Stimulated activated CD8-positive, alpha-beta memory T cell treated with anti-CD3 and anti-CD28 coated beads, Interleukin-4, amount 100 ng/mL, for 4 hours (primary cell): ENCODE data around the gene MAP2K3.
A peak's percentile ranks its signal among the peaks of the same experiment; 100 is the strongest.

Experiments used
- DNase-seq, 2 donors: peaks; one replicate each; pipeline ENCODE4 v3.0.0-alpha.2; 2020; ENCODE audit warnings: low read depth in 2 of 2, low spot score in 1 of 2

MAP2K3 gene

DNA sequence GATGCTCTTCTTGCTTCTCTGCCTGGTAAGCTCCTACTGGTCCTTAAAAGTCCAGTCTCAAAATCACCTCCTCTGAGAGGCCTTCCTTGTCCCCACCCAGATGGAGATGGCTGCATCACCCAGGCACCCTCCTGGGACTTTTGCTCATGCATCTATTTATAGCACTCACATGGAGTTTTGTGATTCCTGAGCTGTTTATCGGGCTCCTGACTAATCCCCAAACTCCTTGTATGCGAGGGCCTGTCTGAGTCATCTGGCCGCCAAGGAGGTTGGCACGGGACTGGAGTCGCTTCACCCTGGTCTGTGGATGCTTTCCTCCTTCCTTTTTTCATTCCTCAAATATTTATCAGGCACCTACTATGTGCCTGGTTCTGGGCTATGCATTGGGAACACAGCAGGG, 2.3 kb upstream of the MAP2K3 start:
- DNase-seq = no peak

DNA sequence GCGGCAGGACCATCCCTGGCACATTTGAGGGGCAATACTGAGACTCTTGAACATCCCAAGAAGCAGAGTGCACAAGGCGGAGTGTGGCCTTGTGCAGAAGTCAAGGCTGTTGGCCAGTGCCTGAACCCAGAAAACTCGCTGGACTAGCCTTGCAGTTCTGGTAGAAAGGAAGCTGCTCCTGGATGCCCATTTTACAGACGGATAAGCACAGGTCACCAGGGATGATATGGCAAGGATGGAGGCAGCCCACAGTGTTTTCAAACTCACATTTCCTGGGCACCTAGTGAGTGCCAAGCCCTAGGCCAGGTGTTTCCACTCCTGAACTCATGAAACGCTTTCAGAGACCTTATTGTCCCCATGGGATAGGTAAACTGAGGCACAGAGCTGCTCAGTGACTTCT, 1.7 kb upstream of the MAP2K3 start:
- DNase-seq = no peak

DNA sequence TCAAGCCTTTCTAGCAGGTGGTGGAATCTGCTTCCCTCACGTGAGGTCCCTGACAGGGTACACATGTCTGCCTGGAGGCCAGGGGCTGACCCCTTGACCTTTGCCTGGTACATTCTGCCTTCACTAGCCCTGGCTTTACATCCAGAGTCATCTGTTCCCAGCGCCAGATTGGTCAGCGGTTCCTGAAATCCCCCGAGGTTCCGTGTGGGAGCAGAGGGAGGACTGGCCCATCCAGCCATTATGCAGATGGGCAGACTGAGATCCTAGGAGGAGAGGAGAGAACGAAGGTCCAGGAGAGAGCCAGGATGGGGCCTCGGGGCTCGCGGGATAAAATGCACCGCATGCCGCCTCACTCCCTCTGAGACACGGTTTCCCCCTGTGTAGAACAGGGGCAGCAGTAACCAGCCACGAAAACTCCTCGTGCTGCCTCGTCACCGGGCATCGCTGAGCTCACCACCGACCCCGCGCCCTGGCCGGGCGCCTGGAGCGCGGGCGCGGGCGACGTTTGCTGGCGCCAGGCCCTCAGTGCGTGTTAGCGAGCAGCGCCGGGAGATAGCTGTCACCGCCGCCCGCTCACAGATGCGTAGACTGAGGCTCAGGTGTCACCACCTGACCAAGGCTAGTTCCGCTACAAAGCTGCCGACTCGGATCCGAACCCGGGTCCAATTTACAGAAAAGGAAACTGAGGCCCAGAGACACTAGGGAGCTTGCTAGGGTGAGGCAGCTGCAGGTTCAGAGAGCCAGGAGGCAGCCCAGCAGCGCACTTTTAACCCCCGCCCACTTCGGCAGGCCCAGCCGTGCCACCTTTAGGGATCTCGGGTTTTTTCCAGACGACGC, 811 bp upstream of the MAP2K3 start:
- no peak for DNase-seq

DNA sequence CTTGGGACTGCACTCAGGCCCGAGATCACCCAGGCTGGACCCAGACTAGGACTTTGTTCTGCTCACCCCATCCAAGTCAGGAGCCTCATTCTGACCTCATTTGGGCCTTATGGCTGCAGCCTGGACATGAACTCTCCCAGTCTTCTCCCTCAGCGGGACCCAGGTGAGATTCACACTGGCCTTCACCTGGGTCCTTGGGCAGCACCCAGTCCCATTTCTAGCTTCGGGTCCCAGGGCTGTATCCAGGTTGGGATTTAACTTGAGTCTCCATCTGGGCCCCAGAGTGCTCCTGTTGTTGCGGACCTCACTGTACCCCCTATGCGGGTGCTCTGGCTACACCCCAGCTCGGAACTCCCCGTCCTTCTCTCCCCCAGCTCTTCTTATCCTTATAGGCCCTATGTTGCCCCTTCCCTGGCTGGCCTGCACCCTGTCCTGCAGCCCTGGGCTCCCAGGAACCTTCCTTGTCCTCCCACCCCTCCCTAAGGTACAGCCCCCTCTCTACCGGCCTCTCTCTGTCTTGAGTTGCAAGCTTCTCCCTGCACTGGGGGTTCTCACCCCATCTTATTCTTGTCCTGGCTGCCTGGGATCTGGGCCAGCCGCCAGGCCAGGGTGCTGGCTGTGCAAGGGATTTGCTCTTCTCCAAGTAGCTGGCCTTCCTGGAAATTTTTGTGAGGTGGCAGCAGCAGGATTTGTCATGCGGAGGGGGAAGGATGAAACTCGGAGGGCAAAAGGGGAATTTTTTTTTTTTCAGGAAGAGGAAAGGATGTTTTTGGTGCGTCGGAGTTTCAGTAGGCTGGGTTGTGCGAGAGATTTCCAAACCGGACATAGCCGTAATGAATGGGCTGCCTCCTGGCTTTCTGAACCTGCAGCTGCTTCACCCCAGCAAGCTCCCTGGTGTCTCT, 904 bp downstream of the MAP2K3 start:
- DNase-seq = no peak

DNA sequence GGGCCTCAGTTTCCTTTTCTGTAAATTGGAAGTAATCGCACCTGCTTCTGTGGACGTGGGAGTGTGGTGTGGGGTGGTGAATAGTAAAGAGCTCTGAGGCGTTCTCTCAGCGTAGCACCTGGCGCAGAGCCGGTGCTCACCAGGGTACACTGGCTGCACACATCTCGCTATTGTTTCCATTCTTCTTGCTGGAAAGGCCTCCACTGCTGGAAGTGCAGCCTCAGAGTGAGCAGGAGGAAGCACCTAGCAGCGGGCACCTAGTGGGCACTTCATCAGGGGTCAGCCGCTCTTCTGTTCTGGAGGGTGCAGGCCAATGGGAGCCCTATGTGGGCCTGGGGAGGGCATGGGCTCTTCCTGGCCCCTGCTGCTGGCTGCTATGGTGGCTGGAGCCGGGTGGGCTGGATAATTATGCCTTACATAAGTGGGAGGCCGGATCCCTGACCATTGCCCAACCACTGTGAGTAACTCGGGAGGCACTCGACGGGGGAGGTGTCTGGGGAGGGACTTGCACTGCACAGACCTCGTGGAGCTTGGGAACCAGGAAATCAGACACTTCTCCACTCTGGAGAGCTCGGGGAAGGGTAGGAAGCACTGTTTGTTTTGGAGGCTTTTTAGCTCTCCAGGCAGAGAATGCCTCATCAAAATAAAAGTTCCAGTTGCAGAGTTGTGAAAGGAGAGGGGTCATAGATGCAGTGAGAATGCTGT, 1.7 kb downstream of the MAP2K3 start:
- no peak for DNase-seq

DNA sequence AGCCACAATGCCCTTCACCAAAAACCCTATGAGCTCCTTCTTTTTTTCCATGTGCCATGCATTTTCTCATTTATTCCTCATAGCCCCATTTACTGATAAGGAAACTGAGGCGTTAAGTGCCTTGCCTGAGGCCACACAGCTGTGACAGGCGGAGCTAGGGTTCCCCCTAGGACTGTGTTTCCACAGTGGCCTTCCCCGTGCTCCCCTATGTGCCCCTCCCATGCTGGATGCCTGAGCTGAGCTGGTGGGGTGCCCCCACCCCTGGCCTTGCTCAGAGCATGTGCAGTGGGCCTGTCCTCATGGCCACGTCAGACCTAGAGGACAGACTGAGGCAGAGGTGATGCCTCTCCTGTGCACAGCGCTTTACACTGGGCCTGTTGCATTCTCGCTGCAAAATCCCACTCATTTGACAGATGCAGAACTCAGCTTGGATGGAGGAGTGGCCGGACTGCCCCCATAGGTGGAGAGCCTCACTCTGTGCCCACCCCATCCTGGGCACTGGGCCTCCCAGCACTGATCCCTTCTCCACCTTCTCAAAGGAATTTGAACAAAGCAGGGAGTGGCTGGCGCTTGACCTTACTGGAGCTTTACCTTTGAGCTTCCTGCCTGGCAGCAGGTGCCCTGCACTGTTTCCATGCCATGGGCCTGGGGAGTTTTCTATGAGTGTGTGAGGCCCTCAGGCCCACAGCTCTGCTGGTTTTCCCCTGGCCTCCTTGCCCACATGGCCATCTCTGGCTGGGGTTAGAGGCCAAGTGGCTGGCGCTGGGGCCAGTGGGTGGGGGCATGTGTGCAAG, 2.6 kb downstream of the MAP2K3 start:
- no peak for DNase-seq

GRCh38 chr17:21287703-21288449, 3.4 kb downstream of the MAP2K3 start:
- DNase-seq = peak; percentile 94 to 98

GRCh38 chr17:21288571-21289017, 4.1 kb downstream of the MAP2K3 start:
- DNase-seq = no peak

DNA sequence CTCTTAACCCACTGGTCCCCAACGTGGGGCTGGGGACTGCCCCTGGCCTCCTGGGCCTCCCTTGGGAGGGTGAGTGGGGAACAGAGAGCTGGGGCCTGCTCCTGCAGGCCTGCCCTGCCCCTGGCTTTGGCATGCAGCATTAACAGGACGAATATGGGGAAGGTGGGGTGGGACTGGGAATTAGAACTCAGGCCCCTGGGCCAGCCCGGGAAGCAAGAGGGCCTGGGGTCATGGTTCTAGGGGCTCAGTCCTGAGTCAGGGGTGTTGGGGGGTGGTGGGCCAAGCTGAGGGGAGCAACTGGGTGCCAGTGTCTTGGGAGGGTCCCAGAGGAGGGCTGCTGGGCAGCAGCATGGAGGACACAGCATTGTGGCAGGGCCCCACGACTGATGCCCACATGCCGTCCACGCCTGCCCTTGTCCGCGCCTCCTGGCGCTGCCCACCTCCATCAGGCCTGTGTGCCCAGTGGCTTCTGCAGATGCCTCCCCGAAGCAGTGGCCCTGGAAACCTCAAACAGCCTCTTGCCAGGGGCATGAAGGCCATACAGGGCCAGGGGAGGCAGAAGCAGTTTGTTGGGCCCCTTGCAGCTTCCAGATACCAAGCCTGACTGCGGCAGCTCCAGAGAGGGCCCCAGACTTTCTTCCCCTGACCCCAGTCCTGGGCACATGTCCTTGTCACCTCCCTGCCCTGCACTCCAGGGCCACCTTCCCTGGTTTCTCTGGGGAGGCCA, 4.8 kb downstream of the MAP2K3 start:
- no peak for DNase-seq

- DNase-seq = no peak
These were observed 5.5 kb downstream of the MAP2K3 start for GRCh38 chr17:21289902-21290571.

DNA sequence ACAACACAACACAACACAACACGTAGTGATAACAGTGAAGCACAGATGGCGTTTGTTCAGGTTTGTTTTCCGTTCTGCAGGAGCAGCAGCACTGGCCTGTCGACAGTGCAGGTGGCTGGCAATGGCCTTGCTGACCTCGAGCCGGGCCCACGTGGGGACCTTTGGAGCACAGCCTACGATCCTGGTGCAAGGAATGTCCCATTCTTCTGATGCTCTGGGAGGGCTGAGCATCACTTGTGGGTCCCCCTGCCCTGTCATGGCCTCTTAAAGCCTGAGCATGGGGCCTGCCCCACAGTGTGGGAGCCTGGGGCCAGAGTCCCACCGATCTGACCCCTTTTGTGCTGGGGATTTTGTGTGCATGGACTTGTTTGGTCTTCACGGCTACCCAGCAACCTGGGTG, 6.8 kb downstream of the MAP2K3 start:
- no peak for DNase-seq

GRCh38 chr17:21291862-21292261, 7.4 kb downstream of the MAP2K3 start:
- no peak for DNase-seq

GRCh38 chr17:21292867-21293830, 8.6 kb downstream of the MAP2K3 start:
- DNase-seq = no peak

GRCh38 chr17:21293831-21294210, 9.3 kb downstream of the MAP2K3 start:
- no peak for DNase-seq

DNA sequence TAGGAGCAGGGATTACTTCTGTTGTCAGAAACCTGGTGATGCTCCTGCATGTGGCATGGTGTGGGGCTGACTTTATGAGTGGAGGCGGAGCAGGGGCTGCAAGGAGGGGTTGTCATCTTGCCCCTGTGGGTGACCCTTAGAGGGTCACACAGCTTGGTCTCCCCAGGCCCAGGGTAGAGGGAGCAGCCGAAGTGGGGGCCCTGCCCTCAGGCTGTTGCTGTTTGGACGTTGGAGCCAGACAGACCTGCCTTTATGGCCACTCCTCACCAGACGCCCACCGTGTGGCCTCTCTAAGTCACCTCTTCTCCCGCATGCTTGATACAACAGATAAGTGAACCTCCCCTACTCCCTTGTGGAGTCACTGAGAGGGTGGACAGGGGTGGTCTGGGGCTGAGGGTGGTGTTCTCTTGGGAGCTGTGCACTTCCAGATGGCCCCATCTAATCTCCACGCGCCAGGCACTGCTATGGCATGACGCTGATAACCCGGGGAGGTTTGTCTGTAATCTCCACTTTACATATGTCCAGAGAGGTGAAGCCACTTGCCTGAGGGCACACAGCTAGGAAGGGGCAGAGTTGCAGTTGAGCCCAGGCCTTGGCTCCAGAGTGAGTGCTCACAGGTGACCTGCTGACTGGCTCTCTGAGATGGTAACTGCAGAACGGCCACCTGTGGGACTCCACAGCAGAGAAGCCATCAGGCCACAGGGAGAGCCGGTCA, 10.0 kb downstream of the MAP2K3 start:
- no peak for DNase-seq

GRCh38 chr17:21295036-21295952, 10.8 kb downstream of the MAP2K3 start:
- no peak for DNase-seq
